H9 (cell line): Measurements from ENCODE around the gene UPF2. TPM values are rescaled to one million over a fixed set of nuclear protein-coding genes. Genes with fewer than 3 reads are reported as not detected.

Experiments used
- DNase-seq: peaks from one replicate; pipeline ENCODE4 v3.0.0-alpha.2; 2017
- H2AFZ ChIP-seq: one replicate; pipeline ENCODE4 v1.6.1; 2013; ENCODE audit warnings: mild to moderate bottlenecking, low read length, control low read depth, moderate library complexity
- H2AK5ac ChIP-seq: 2 replicates; pipeline ENCODE4 v1.6.1; 2013; ENCODE audit warnings: low read length, control low read depth, mixed read lengths; ENCODE audit not compliant: insufficient read length
- H2BK120ac ChIP-seq: one replicate; pipeline ENCODE4 v1.6.1; 2013; ENCODE audit warnings: low read depth, mild to moderate bottlenecking, low read length, control low read depth, inconsistent platforms; ENCODE audit not compliant: poor library complexity, severe bottlenecking
- H2BK12ac ChIP-seq: 2 replicates; pipeline ENCODE4 v1.6.1; 2013; ENCODE audit warnings: low read length, control low read depth, mixed read lengths, low read depth; ENCODE audit not compliant: insufficient read length
- H2BK15ac ChIP-seq: 2 replicates; pipeline ENCODE4 v1.6.1; 2013; ENCODE audit warnings: low read depth, low read length, control low read depth
- H2BK20ac ChIP-seq: one replicate; pipeline ENCODE4 v1.6.1; 2013; ENCODE audit warnings: low read depth, mild to moderate bottlenecking, low read length, control low read depth, inconsistent platforms; ENCODE audit not compliant: poor library complexity, severe bottlenecking
- H2BK5ac ChIP-seq: 2 replicates; pipeline ENCODE4 v1.6.1; 2013; ENCODE audit warnings: low read length, control low read depth, mixed read lengths; ENCODE audit not compliant: insufficient read length
- H3K14ac ChIP-seq: 2 replicates; pipeline ENCODE4 v1.6.1; 2013; ENCODE audit warnings: low read length, control low read depth; ENCODE audit not compliant: insufficient read depth
- H3K18ac ChIP-seq: 2 replicates; pipeline ENCODE4 v1.6.1; 2013; ENCODE audit warnings: low read depth, mild to moderate bottlenecking, mixed read lengths, low read length, control low read depth; ENCODE audit not compliant: insufficient read length
- H3K23ac ChIP-seq: 2 replicates; pipeline ENCODE4 v1.6.1; 2013; ENCODE audit warnings: low read length, control low read depth, mixed read lengths, low read depth; ENCODE audit not compliant: insufficient read length
- H3K23me2 ChIP-seq: 2 replicates; pipeline ENCODE4 v1.6.1; 2013; ENCODE audit warnings: low read depth, mild to moderate bottlenecking, mixed read lengths, low read length, control low read depth; ENCODE audit not compliant: insufficient read length, poor library complexity, severe bottlenecking
- H3K27ac ChIP-seq: 2 replicates; pipeline ENCODE4 v1.5.1; 2013; ENCODE audit warnings: low read length, control low read depth, mixed read lengths, low read depth; ENCODE audit not compliant: insufficient read length
- H3K27me3 ChIP-seq: 2 replicates; pipeline ENCODE4 v1.6.1; 2013; ENCODE audit warnings: low read length, control low read depth, inconsistent platforms; ENCODE audit not compliant: insufficient read depth
- H3K4ac ChIP-seq: 2 replicates; pipeline ENCODE4 v1.6.1; 2013; ENCODE audit warnings: low read depth, mild to moderate bottlenecking, control low read depth, inconsistent platforms, low read length, moderate library complexity
- H3K4me1 ChIP-seq: 2 replicates; pipeline ENCODE4 v1.6.1; 2013; ENCODE audit warnings: low read length, control low read depth, inconsistent platforms; ENCODE audit not compliant: insufficient read depth
- H3K4me2 ChIP-seq: 2 replicates; pipeline ENCODE4 v1.6.1; 2013; ENCODE audit warnings: low read length, control low read depth, mixed read lengths; ENCODE audit not compliant: insufficient read length, insufficient read depth
- H3K56ac ChIP-seq: 2 replicates; pipeline ENCODE4 v1.6.1; 2013; ENCODE audit warnings: low read depth, mild to moderate bottlenecking, mixed read lengths, low read length, control low read depth; ENCODE audit not compliant: insufficient read length
- H3K79me1 ChIP-seq: 2 replicates; pipeline ENCODE4 v1.6.1; 2013; ENCODE audit warnings: low read depth, mild to moderate bottlenecking, moderate library complexity, low read length, control low read depth, inconsistent platforms; ENCODE audit not compliant: insufficient read depth, poor library complexity, severe bottlenecking
- H3K79me2 ChIP-seq: 2 replicates; pipeline ENCODE4 v1.6.1; 2013; ENCODE audit warnings: low read length, control low read depth, inconsistent platforms; ENCODE audit not compliant: insufficient read depth
- H3K9ac ChIP-seq: 2 replicates; pipeline ENCODE4 v1.6.1; 2013; ENCODE audit warnings: low read length, control low read depth, mixed read lengths; ENCODE audit not compliant: insufficient read length; ENCODE audit errors: extremely low read depth
- H3K9me3 ChIP-seq: one replicate; pipeline ENCODE4 v1.6.1; 2013; ENCODE audit warnings: low read depth, low read length, inconsistent platforms; ENCODE audit not compliant: control insufficient read depth
- H3T11ph ChIP-seq: one replicate; pipeline ENCODE4 v1.6.1; 2013; ENCODE audit warnings: mild to moderate bottlenecking, low read length, control low read depth, inconsistent platforms
- H4K20me1 ChIP-seq: one replicate; pipeline ENCODE4 v1.6.1; 2013; ENCODE audit not compliant: control insufficient read depth, insufficient read length, insufficient read depth
- H4K5ac ChIP-seq: 2 replicates; pipeline ENCODE4 v1.6.1; 2013; ENCODE audit warnings: low read depth, mild to moderate bottlenecking, mixed read lengths, low read length, control low read depth; ENCODE audit not compliant: insufficient read length
- H4K8ac ChIP-seq: replicated peaks from 2 replicates; pipeline ENCODE4 v1.6.1; 2013; ENCODE audit warnings: low read length, control low read depth, mixed read lengths, low read depth; ENCODE audit not compliant: insufficient read length
- H4K91ac ChIP-seq: 2 replicates; pipeline ENCODE4 v1.6.1; 2013; ENCODE audit warnings: low read depth, mild to moderate bottlenecking, moderate library complexity, mixed read lengths, low read length, control low read depth; ENCODE audit not compliant: insufficient read length
- H3K27ac Mint-ChIP-seq, 3 experiments: 2 replicates in 2 of 3; 3 replicates in 1 of 3; pipeline ENCODE4 v1.8.0; 2020 to 2021; ENCODE audit warnings: mixed read lengths in 3 of 3, mild to moderate bottlenecking in 1 of 3, moderate library complexity in 1 of 3
- H3K27me3 Mint-ChIP-seq: 2 replicates; pipeline ENCODE4 v1.8.0; 2021; ENCODE audit warnings: low read depth, mild to moderate bottlenecking, moderate library complexity, mixed read lengths
- H3K36me3 Mint-ChIP-seq, 3 experiments: 2 replicates in 2 of 3; 3 replicates in 1 of 3; pipeline ENCODE4 v1.8.0; 2020 to 2021; ENCODE audit warnings: low read depth in 3 of 3, mixed read lengths in 3 of 3; ENCODE audit not compliant: insufficient read depth in 1 of 3
- H3K4me1 Mint-ChIP-seq, 2 experiments: 2 replicates each; pipeline ENCODE4 v1.8.0; 2020; ENCODE audit warnings: mixed read lengths in 2 of 2
- H3K4me3 Mint-ChIP-seq, 2 experiments: 2 replicates in 1 of 2; 3 replicates in 1 of 2; pipeline ENCODE4 v1.8.0; 2020 to 2021; ENCODE audit warnings: mild to moderate bottlenecking in 2 of 2, mixed read lengths in 2 of 2, moderate library complexity in 1 of 2
- H3K9me3 Mint-ChIP-seq, 2 experiments: 2 replicates in 1 of 2; 3 replicates in 1 of 2; pipeline ENCODE4 v1.8.0; 2020; ENCODE audit warnings: mild to moderate bottlenecking in 2 of 2, mixed read lengths in 2 of 2, moderate library complexity in 1 of 2
- WGBS: extraction: QIAGEN DNeasy Blood & Tissue Kit; methylation state at CpG from one replicate; pipeline ENCODE4 v1.1.7; 2013; ENCODE audit warnings: missing lambda C conversion rate, low lambda C conversion rate, mixed read lengths; ENCODE audit not compliant: insufficient read length; ENCODE audit errors: extremely low coverage; 5-methylcytosine and 5-hydroxymethylcytosine counted together
- total RNA-seq: library from RNA; stranded (reverse); gene quantifications from 2 replicates; pipeline ENCODE4 v1.2.1, GENCODE V29; 2021
- TF ChIP-seq, protein P1 (sequence below): fragments of 200-600 bp; sonication (generic); conservative IDR thresholded peaks from 3 replicates; pipeline ENCODE4 v1.8.0; 2021; ENCODE audit warnings: antibody characterized with exemption, mild to moderate bottlenecking

UPF2 gene
- total RNA-seq, 1 experiment from 2014 or later, result 34.1 TPM

DNA sequence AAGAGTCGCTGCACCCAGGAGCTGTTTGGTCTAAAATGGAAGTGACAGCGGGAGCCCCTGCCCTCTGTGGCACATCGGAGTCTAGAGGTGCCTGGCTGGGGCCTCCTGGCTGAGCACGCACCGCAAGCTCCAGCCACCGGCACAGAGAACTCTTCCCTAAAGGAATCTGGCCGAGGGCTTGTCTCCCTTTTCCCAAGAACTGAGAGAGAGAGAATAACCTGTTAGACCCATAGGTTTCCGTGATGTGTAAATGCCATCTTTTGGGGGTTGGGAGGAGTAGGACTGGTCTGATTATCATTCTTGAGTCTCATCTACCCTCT, 172.2 kb downstream of the UPF2 start:
- Histone ChIP-seq H2BK12ac (no peak overlapping the region), H3K27me3 (no peaks in the 10 kb centered on the region), H2BK20ac (no peak overlapping the region), H2BK15ac (no peak overlapping the region), H3K79me1 (no peaks in the 10 kb centered on the region), H3K9ac (no peak overlapping the region), H3K4me2 (no peak overlapping the region), H3K4ac (no peak overlapping the region), H2AFZ (no peak overlapping the region), H3K56ac (no peak overlapping the region), H3K23me2 (no peaks in the 10 kb centered on the region), H2BK120ac (no peak overlapping the region), H3K9me3 (no peaks in the 10 kb centered on the region), H3K14ac (0 out of 2 replicates have a peak overlapping the region, but pooled peaks have one; percentile 32), H3K23ac (no peak overlapping the region), H3K27ac (no peak overlapping the region), H2BK5ac (no peak overlapping the region), H3K79me2 (no peaks in the 10 kb centered on the region), H3T11ph (no peak overlapping the region), H4K20me1 (no peaks in the 10 kb centered on the region), H4K5ac (no peak overlapping the region), H3K4me1 (peaks cover under 1% of the 10 kb centered on the region; the same call in 1 of the 2 replicates), H4K91ac (no peak overlapping the region), H2AK5ac (no peak overlapping the region), H4K8ac (no peak overlapping the region), H3K18ac (no peak overlapping the region)
- no CpG with 5 or more reads among the region's 8 CpGs for WGBS
- no peak for DNase-seq
- Mint-ChIP-seq H3K36me3 (peaks cover 0 to 9% (median 1%) of the 10 kb centered on the region in 3 experiments; a peak in 2 of 7 replicates), H3K9me3 (no peaks in the 10 kb centered on the region), H3K27me3 (no peaks in the 10 kb centered on the region), H3K27ac (peak overlapping the region in 1 of 3 experiments; percentile 48; a peak in 2 of 7 replicates), H3K4me3 (no peak overlapping the region), H3K4me1 (peaks cover 22% of the 10 kb centered on the region in 2 experiments)
- TF ChIP-seq, protein P1, sequence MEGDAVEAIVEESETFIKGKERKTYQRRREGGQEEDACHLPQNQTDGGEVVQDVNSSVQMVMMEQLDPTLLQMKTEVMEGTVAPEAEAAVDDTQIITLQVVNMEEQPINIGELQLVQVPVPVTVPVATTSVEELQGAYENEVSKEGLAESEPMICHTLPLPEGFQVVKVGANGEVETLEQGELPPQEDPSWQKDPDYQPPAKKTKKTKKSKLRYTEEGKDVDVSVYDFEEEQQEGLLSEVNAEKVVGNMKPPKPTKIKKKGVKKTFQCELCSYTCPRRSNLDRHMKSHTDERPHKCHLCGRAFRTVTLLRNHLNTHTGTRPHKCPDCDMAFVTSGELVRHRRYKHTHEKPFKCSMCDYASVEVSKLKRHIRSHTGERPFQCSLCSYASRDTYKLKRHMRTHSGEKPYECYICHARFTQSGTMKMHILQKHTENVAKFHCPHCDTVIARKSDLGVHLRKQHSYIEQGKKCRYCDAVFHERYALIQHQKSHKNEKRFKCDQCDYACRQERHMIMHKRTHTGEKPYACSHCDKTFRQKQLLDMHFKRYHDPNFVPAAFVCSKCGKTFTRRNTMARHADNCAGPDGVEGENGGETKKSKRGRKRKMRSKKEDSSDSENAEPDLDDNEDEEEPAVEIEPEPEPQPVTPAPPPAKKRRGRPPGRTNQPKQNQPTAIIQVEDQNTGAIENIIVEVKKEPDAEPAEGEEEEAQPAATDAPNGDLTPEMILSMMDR, result no peak

Other genes with a start within 250 kb of the UPF2 start
- 10.6 and 13.7 TPM in 2 replicates for gene PROSER2, start 219.5 kb downstream of the UPF2 start, total RNA-seq
- 53.2 and 53.5 TPM in 2 replicates for gene DHTKD1, start 26.1 kb upstream of the UPF2 start, total RNA-seq
- gene SEC61A2, start 86.9 kb upstream of the UPF2 start, total RNA-seq, result 13.9 TPM in 2 replicates
- 109 and 117 TPM in 2 replicates for gene NUDT5, start 153.1 kb upstream of the UPF2 start, total RNA-seq
- gene CDC123, start 153.4 kb upstream of the UPF2 start, total RNA-seq, result 154 and 159 TPM in 2 replicates